ENCODE results near the gene C14orf132. TPM values are rescaled to one million over a fixed set of nuclear protein-coding genes. Genes with fewer than 3 reads are reported as not detected.

Gene C14orf132
- total and polyA plus RNA-seq, 2 of the 4 experiments (the other 2 are of a cell fraction) = 6.3 to 13.5 TPM

- Histone ChIP-seq H2AK5ac (ENCODE audit: low read depth, low read length) (no peak overlapping the region), H2BK5ac (ENCODE audit: low read depth, low read length, poor library complexity, severe bottlenecking) (no peak overlapping the region), H4K20me1 (ENCODE audit: insufficient read depth, low read length) (peaks cover 46% of the 10 kb centered on the region), H3K18ac (ENCODE audit: low read depth, low read length) (no peak overlapping the region), H3K56ac (ENCODE audit: extremely low read depth, insufficient read depth, low read length) (no peak overlapping the region), H3K4me3 (ENCODE audit: insufficient read depth, low read depth, low read length) (no peak overlapping the region), H3K27me3 (ENCODE audit: control insufficient read depth, insufficient read depth, low read length) (no peaks in the 10 kb centered on the region), H3K4me1 (ENCODE audit: control insufficient read depth, insufficient read depth, low read length) (peaks cover 2% of the 10 kb centered on the region; the same call in 1 of the 2 replicates), H4K5ac (ENCODE audit: low read depth, low read length) (no peak overlapping the region), H3K4ac (ENCODE audit: low read depth, low read length) (no peak overlapping the region), H3K23ac (ENCODE audit: low read depth, low read length) (no peak overlapping the region), H2BK15ac (ENCODE audit: low read depth, low read length) (no peak overlapping the region), H2AFZ (replicated peaks; ENCODE audit: low read length, poor library complexity) (no peak overlapping the region), H2BK20ac (ENCODE audit: low read depth, low read length) (no peak overlapping the region), H4K8ac (ENCODE audit: low read depth in 2 of 2, low read length in 2 of 2) (no peak overlapping the region), H3K9ac (ENCODE audit: low read depth, low read length) (no peak overlapping the region), H2AK9ac (replicated peaks; ENCODE audit: low read depth, low read length, poor library complexity) (no peak overlapping the region), H3K79me1 (ENCODE audit: low read depth in 1 of 2, low read length in 2 of 2) (peaks cover 25 to 55% of the 10 kb centered on the region in 2 experiments), H3K36me3 (ENCODE audit: control insufficient read depth, insufficient read depth, low read length) (peaks cover 18% of the 10 kb centered on the region; the same call in 1 of the 2 replicates), H4K91ac (ENCODE audit: insufficient read depth, low read depth, low read length) (no peak overlapping the region), H3K14ac (replicated peaks; ENCODE audit: low read depth, low read length) (no peak overlapping the region), H3K9me1 (ENCODE audit: insufficient read depth, low read length) (peaks cover 14% of the 10 kb centered on the region), H3K27ac (ENCODE audit: insufficient read depth, low read length) (no peak overlapping the region), H3K4me2 (ENCODE audit: low read depth, low read length) (no peak overlapping the region), H2BK120ac (ENCODE audit: low read depth, low read length) (no peak overlapping the region), H3K9me3 (ENCODE audit: control insufficient read depth, insufficient read depth, low read length) (no peaks in the 10 kb centered on the region)
- no peak for ATAC-seq (ENCODE audit: low read depth)
- dilution Hi-C loops (cut with HindIII; ENCODE audit: low sequenced_read_pairs, unreplicated experiment) = no loop called here
- TF ChIP-seq SMC3 (IDR thresholded peaks at IDR 0.05; ENCODE audit: low read depth, low read length) = no peak
- no peak for TF ChIP-seq CHD1 (IDR thresholded peaks at IDR 0.05; ENCODE audit: low read depth, low read length)
- TF ChIP-seq USF2 (IDR thresholded peaks at IDR 0.05; ENCODE audit: low read depth, low read length) = no peak
- DNase-seq = no peak
- POLR2A ChIA-PET (ENCODE audit: unreplicated experiment) = no interaction called here
- intact Hi-C loops (cut with micrococcal nuclease) = no loop called here
- no TSS peak for BruUV-seq (replicated peaks)
- 80% methylated on average over 2 of the region's 3 CpGs; no CpG with 5 or more reads in 1 of the 2 experiments for WGBS, 2 experiments (ENCODE audit: extremely low coverage in 2 of 2, insufficient read length in 1 of 2)
- CTCF ChIA-PET = no interaction called here
- in situ Hi-C loops (cut with MboI; ENCODE audit: low sequenced_read_pairs) = no loop called here
These were observed 20.5 kb downstream of the C14orf132 start for GRCh38 chr14:96059519-96060135.
